DMS114 treated with DMSO at 0.1 percent for 48 hours (cell line): ENCODE data around the gene LCN10.
A peak's percentile ranks its signal among the peaks of the same experiment; 100 is the strongest.
"Not testable (repeated sequence)": the region's sequence is repeated elsewhere in the genome, so short reads cannot be mapped to it uniquely, and the experiment has no call there.

Source experiments
- DNase-seq: peaks from one replicate; lab custom pipeline; 2025; ENCODE audit not compliant: unreplicated experiment; lab: John Stamatoyannopoulos, UW

LCN10 gene

GRCh38 chr9:136742591-136743391 lies at the start of gene LCN10:
Gene LCN10 (minus strand): TSS chr9:136742940. CDS start chr9:136742903, 37 bp downstream.
- no peak for DNase-seq

GRCh38 chr9:136791516-136792276 lies 49.0 kb upstream of the LCN10 start:
- DNase-seq: no peak

DNA sequence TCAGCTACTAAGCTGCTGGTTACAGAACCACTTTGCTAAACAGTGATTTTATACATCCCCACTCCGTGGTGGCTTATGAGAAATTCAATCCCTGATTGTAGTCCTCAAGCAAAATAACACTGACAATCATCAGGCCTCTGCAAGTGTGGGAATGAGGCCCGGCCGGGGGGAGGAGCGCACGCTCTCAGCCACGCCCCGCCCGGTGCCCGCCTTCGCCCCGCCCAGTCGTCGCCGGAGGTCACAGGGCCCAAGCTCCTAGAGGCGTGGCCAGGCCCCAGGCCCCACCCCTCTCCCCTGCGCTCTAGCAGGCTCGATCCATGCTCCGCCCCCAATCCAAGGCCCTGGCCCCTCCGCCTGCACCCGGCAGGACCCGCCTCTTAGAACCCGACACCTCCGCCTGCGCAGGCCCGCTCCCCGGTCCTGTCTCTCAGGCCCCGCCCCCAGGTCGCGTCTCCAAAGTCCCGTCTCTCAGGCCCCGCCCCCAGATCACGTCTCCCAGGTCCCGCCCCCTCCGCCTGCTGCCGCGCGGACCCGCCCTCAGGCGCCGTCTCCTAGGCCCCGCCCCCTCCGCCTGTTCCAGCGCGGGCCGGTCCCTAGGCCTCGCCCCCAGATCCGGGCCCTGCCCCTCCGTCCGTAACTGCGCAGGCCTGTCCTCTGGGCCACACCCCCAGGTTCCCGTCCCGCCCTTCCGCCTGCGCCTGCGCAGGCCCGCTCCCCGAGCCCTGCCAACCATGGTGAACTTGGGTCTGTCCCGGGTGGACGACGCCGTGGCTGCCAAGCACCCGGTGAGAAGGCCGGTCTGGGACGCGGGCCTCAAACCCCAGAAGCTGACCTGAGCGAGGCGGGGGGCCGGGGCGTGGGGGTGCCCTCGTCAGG lies 48.1 kb upstream of the LCN10 start, which contains the start of gene TMEM141:
TSS of gene TMEM141 (plus strand) at position 705 of the 876 bp plus-strand sequence. CDS start at position 732, 27 bp downstream.
- DNase-seq: peak; percentile 93

- DNase-seq: no peak
These were observed 46.8 kb upstream of the LCN10 start for GRCh38 chr9:136789523-136789937.

GRCh38 chr9:136788644-136789522 lies 46.1 kb upstream of the LCN10 start:
- DNase-seq: not testable (repeated sequence)

GRCh38 chr9:136787690-136788400 lies 45.1 kb upstream of the LCN10 start:
- DNase-seq: peak; percentile 31

- DNase-seq: not testable (repeated sequence)
These were observed 44.2 kb upstream of the LCN10 start for GRCh38 chr9:136786983-136787382.

DNA sequence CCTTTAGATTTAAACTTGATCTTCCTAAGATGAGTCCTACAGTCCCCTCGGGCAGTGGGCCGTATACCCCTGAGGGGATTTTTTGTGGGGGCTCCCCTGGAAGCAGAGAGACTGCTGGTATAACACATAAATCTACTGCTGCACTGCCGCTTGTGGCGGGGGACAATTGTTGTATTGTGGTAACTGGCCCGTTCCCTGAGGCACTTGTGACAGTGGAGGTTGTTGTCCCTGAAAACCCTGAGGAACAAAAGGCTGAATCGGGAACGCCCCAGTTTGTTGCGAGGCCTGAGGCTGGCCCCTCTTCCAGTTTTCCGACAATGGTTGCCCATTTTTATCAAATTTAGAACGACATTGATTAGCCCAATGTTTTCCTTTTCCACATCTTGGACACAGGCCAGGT lies 43.7 kb upstream of the LCN10 start:
- DNase-seq: no peak

DNA sequence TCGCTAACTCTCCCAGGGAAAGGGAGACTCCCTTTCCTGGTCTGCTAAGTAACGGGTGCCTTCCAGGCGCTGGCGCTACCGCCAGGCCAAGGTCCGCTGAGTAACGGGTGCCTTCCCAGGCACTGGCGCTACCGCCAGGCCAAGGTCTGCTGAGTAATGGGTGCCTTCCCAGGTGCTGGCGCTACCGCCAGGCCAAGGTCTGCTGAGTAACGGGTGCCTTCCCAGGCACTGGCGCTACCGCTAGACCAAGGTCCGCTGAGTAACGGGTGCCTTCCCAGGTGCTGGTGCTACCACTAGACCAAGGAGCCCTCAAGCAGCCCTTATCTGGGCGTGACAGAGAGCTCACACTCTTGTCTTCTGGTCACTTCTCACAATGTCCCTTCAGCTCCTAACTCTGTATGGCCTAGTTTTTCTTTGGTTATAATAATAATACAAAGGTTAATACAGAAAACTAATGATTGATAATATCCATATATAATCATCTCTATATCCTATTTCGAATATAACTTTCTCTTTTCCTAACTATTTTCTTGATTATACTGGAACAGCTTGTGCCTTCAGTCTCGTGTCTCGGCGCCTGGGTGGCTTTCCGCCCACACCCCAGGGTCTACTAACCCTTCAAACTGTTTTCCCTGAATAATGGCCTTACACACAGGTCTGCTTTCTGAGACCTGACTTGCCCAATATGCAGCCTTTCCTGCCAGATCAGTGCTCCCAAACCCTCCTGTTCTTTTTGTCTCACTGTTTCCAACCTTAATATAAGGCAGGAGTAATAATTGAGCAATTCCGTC lies 43.0 kb upstream of the LCN10 start:
- not testable (repeated sequence) for DNase-seq

DNA sequence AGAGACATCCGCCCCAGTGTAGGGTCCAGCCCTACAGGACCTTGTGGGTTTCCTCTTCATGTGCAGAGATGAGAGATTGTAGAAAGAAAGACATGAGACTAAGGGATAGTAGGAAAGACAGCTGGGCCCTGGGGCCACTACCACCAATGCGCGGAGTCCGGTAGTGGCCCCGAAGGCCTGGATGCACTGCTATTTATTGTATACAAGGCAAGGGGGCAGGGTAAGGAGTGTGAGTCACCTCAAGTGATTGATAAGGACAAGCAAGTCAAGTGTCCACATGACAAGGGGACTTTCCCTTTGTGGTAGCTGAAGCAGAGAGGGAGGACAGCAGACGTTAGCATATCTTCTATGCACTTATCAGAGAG lies 42.2 kb upstream of the LCN10 start:
- no peak for DNase-seq

GRCh38 chr9:136784249-136784996 lies 41.7 kb upstream of the LCN10 start:
- peak; percentile 32 for DNase-seq

- DNase-seq: no peak
These were observed 39.7 kb upstream of the LCN10 start for GRCh38 chr9:136782452-136782851.

DNA sequence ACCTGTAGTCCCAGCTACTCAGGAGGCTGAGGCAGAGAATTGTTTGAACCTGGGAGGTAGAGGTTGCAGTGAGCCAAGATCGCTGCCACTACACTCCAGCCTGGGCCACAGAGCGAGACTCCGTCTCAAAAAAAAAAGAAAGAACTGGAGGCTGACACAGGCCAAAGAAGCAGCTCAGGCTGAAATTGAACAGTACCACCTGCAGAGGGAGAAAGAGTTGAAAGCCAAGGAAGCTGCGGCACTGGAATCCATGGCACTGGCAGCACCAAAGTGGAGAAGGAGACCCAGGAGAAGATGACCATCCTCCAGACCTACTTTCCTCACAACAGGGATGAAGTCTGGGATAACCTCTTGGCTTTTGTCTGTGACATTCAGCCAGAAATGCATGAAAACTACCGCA lies 37.1 kb upstream of the LCN10 start:
- DNase-seq: no peak

DNA sequence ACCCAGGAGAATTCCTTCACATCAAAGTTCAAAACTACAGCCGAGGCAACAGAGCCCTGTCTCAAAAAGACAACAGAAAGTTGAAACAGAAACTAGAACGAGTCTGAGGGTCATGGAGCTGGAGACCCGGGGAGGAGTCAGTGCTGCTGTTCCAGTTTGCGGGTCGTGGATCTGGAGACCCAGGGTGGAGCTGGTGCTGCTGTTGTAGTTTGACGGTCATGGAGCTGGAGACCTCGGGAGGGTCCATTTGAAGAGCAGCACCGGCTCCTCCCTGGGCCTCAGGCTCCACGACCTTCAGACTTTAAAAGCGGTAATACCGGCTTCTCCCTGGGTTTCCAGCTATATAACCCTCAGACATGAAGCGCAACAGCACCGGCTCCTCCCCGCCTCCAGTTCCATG lies 34.6 kb upstream of the LCN10 start:
- DNase-seq: no peak

DNA sequence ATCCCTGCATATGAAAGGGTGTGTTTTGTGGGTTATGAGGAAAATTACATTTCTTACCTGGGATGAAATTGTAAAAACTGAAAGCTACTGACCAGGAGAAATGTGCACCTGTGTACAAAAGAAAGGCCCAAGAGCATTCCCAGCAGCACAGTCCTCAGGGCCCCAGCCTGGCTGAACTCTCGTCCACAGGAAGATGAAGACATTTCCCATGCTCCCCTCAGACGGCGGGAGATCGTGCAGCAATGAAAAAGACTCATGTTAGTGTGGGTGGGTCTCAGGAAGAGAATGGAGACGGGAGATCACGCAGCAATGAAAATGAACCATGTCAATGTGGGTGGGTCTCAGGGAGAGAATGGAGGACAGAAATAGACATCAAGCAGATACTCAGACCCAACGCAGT lies 34.2 kb upstream of the LCN10 start:
- no peak for DNase-seq

- DNase-seq: no peak
These were observed 32.5 kb upstream of the LCN10 start for GRCh38 chr9:136775191-136775590.

DNA sequence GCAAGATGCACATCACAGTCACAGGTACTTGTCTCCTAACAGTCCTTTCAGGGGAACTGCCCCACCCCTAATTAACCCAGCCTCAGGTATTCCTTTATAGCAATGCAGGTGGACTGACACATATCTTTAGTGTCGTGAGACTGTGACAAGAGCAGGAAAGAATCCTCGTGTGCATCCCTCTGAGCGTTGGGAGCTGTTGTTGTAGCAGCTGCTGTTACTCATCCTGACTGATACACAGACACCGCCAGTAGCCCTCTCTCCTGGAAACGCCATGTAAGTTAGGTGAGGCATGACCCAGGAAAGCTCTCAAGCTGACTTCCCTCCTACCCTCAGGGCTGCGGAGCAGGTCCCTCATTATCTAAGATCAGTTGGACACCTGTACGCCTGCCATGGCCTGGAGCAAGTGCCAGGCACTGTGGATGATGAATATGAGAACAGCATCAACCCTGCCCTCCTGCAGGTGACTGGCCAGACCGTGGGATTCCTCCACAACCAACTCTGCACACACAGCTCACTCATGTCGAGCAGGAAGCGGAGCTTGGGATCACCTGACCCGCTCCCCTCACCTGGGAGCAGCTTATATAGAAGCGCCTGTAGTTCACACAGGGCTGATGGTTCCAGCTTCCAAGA lies 31.8 kb upstream of the LCN10 start:
- no peak for DNase-seq
